Measurements from ENCODE around the gene CDC42BPB.

GRCh38 chr14:103073876-103074728 lies 16.8 kb upstream of the CDC42BPB start:
- TF ChIP-seq POLR2A (IDR thresholded peaks at IDR 0.05) (no peak), CTCF (IDR thresholded peaks at IDR 0.05) (no peak)
